NK-92 treated with Interleukin-12 subunit alpha and Interleukin-12 subunit beta, amount 100 ng/mL, for 24 hours (cell line): Measurements from ENCODE around the gene MID2.
"Not testable (repeated sequence)": the region's sequence is repeated elsewhere in the genome, so short reads cannot be mapped to it uniquely, and the experiment has no call there.

ENCODE experiments used
- DNase-seq: peaks from one replicate; lab custom pipeline; 2025; lab: John Stamatoyannopoulos, UW

Gene MID2

GRCh38 chrX:107955337-107955736 lies 129.7 kb downstream of the MID2 start:
- not testable (repeated sequence) for DNase-seq

- DNase-seq = no peak
Measured at GRCh38 chrX:107968623-107969022, 143.0 kb downstream of the MID2 start.

- no peak for DNase-seq
Measured at GRCh38 chrX:107970073-107970472, 144.4 kb downstream of the MID2 start.

- DNase-seq = no peak
Measured at GRCh38 chrX:107971636-107972035, 146.0 kb downstream of the MID2 start.
